Spleen (tissue), 11 donors: ENCODE results near the gene FGF14. TPM values are rescaled to one million over a fixed set of nuclear protein-coding genes. Genes with fewer than 3 reads are reported as not detected.

Source experiments
- DNase-seq: peaks from one replicate; pipeline ENCODE4 v3.0.0-alpha.2; 2020
- H3K27ac ChIP-seq, 8 donors: fragments of 200-600 bp; sonication (generic) in 7 of 8; 1 replicate in 4 of 8; 2 replicates in 4 of 8; pipeline versions ENCODE4 v1.5.0 to v1.8.0; 2016 to 2021; ENCODE audit warnings: inconsistent platforms in 4 of 8, mild to moderate bottlenecking in 4 of 8, moderate library complexity in 1 of 8
- H3K27me3 ChIP-seq, 7 donors: fragments of 200-600 bp; sonication (generic) in 6 of 7; replicated peaks in 1 of 7; 1 replicate in 4 of 7; 2 replicates in 3 of 7; pipeline versions ENCODE4 v1.5.0 to v1.8.0; 2016 to 2021; ENCODE audit warnings: inconsistent platforms in 3 of 7, mild to moderate bottlenecking in 1 of 7
- H3K36me3 ChIP-seq, 6 donors: fragments of 200-600 bp; sonication (generic) in 5 of 6; 1 replicate in 4 of 6; 2 replicates in 2 of 6; pipeline versions ENCODE4 v1.5.0 to v1.8.0; 2016 to 2021; ENCODE audit warnings: inconsistent platforms in 2 of 6
- H3K4me1 ChIP-seq, 6 donors: fragments of 200-600 bp; sonication (generic) in 5 of 6; 1 replicate in 3 of 6; 2 replicates in 3 of 6; pipeline versions ENCODE4 v1.5.0 to v1.8.0; 2016 to 2021; ENCODE audit warnings: inconsistent platforms in 3 of 6
- H3K4me3 ChIP-seq, 8 donors: fragments of 200-600 bp; sonication (generic) in 7 of 8; 1 replicate in 4 of 8; 2 replicates in 4 of 8; pipeline versions ENCODE4 v1.5.0 to v1.8.0; 2016 to 2021; ENCODE audit warnings: inconsistent platforms in 4 of 8, mild to moderate bottlenecking in 4 of 8, moderate library complexity in 2 of 8
- H3K9me3 ChIP-seq, 8 donors: fragments of 200-600 bp; sonication (generic) in 7 of 8; 1 replicate in 4 of 8; 2 replicates in 4 of 8; pipeline versions ENCODE4 v1.5.0 to v1.8.0; 2016 to 2021; ENCODE audit warnings: inconsistent platforms in 4 of 8
- CTCF ChIP-seq, 11 experiments: fragments of 200-600 bp in 7 of 11; fragments of 450-650 bp in 4 of 11; sonication (generic) in 4 of 11; IDR thresholded peaks in 8 of 11; conservative IDR thresholded peaks in 3 of 11; 1 replicate in 7 of 11; 2 replicates in 4 of 11; pipeline versions ENCODE4 v1.4.0 to v1.8.0; 2016 to 2021; ENCODE audit warnings: antibody characterized with exemption in 11 of 11, inconsistent platforms in 4 of 11, mild to moderate bottlenecking in 1 of 11
- POLR2A ChIP-seq, 3 donors: fragments of 450-650 bp; IDR thresholded peaks; one replicate each; pipeline ENCODE4 v1.5.1; 2017; ENCODE audit warnings: antibody characterized with exemption in 3 of 3, mild to moderate bottlenecking in 1 of 3
- POLR2AphosphoS5 ChIP-seq, 3 donors: sonication (generic); formaldehyde crosslinking; IDR thresholded peaks; one replicate each; pipeline ENCODE4 v1.5.1; 2017; ENCODE audit warnings: antibody characterized with exemption in 3 of 3
- WGBS, 5 donors: extraction: QIAGEN DNeasy Blood & Tissue Kit in 3 of 5; methylation state at CpG; one replicate each; pipeline versions ENCODE4 v1.1.5 to v1.1.7; 2013 to 2018; 5-methylcytosine and 5-hydroxymethylcytosine counted together
- intact Hi-C: fragments of 100-400 bp; cut with DNase I; formaldehyde crosslinking; loops from one replicate; pipeline ENCODE4 v1.15.0; 2023; ENCODE audit warnings: low total_unique reads
- polyA plus RNA-seq, 3 donors: library from polyadenylated mRNA; stranded (reverse); fragments of 200-250 nt; gene quantifications; one replicate each; pipeline ENCODE4 v1.2.1, GENCODE V29; 2013
- total RNA-seq, 7 donors: library from RNA; depleted of rRNA in 3 of 7; stranded (reverse); fragments of >200 nt in 3 of 7; fragmentation: NEBNext Ultra II Directional in 4 of 7; extraction: Animal tissue kit (Norgen Biotek cat#: 25700) in 4 of 7; gene quantifications; one replicate each; pipeline versions ENCODE4 v1.1.0 to v1.2.1, GENCODE V29; 2016 to 2021
- donor health status: healthy with polysubstance abuse.
- donor health status: DM: no; HTN: no; CAD: no; lungs with moderate emphysema.
- donor health status: DM: no; HTN: no; CAD: no.
- donor health status: Bipolar disorder and iron deficiency.
- donor health status: healthy.
- donor health status: DM: no; HTN: no; CAD: no.
- donor health status: DM: yes; HTN: yes; CAD: no.

Gene FGF14
- total and polyA plus RNA-seq, 10 donors: 0.03 to 1.1 (median 0.05) TPM; not detected in 3

DNA sequence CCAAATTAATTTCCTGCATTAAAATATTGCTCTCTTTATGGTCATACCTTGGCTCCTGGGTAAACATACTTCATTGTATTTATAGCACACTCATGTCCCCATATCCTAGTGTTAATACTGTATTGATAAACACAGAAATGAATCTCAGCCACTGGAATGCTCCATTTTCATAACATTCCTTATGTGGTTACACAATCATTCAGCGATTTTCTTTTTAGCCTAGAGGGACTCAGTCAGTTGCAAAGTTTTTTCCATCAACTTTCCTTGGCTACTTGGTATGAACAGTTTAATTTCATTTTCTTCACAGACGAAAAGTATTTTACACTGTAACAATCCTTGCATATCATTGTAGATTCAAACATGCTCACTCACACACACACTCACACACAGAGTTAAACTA, 471.5 kb downstream of the FGF14 start:
- H3K4me3 ChIP-seq: no peak overlapping the region
- DNase-seq: no peak
- H3K27me3 ChIP-seq: no peaks in the 10 kb centered on the region
- intact Hi-C loops: no loop called here
- H3K27ac ChIP-seq: no peak overlapping the region
- H3K36me3 ChIP-seq: no peaks in the 10 kb centered on the region
- no peaks in the 10 kb centered on the region for H3K9me3 ChIP-seq
- no peaks in the 10 kb centered on the region for H3K4me1 ChIP-seq
- WGBS, 5 donors: 71 to 86% (median 82%) methylated on average over 2 of the region's 2 CpGs
- TF ChIP-seq POLR2A (IDR thresholded peaks at IDR 0.05): no peak
- TF ChIP-seq CTCF (IDR thresholded peaks at IDR 0.05 in 8 of 11, conservative IDR thresholded peaks at IDR 0.05 in 3 of 11): no peak
- no peak for TF ChIP-seq POLR2AphosphoS5 (IDR thresholded peaks at IDR 0.05)

GRCh38 chr13:101925731-101926130, 476.1 kb downstream of the FGF14 start:
- intact Hi-C loops: no loop called here
- WGBS, 5 donors: 59 to 75% (median 64%) methylated on average over 2 of the region's 2 CpGs
- TF ChIP-seq POLR2A (IDR thresholded peaks at IDR 0.05): no peak
- no peak for TF ChIP-seq POLR2AphosphoS5 (IDR thresholded peaks at IDR 0.05)
- no peak for TF ChIP-seq CTCF (IDR thresholded peaks at IDR 0.05 in 8 of 11, conservative IDR thresholded peaks at IDR 0.05 in 3 of 11)

GRCh38 chr13:101919541-101920181, 482.2 kb downstream of the FGF14 start:
- Histone ChIP-seq H3K9me3 (no peaks in the 10 kb centered on the region), H3K27me3 (peaks cover 0 to 78% (median 47%) of the 10 kb centered on the region in 7 donors), H3K4me3 (no peak overlapping the region), H3K27ac (no peak overlapping the region), H3K36me3 (no peaks in the 10 kb centered on the region), H3K4me1 (peaks cover 0 to 21% (median 8%) of the 10 kb centered on the region in 6 donors)
- intact Hi-C loops: no loop called here
- TF ChIP-seq CTCF (IDR thresholded peaks at IDR 0.05 in 8 of 11, conservative IDR thresholded peaks at IDR 0.05 in 3 of 11) (no peak), POLR2A (IDR thresholded peaks at IDR 0.05) (no peak), POLR2AphosphoS5 (IDR thresholded peaks at IDR 0.05) (no peak)
- no peak for DNase-seq
- 3 to 8% (median 5%) methylated on average over 24 of the region's 24 CpGs for WGBS, 5 donors

More at GRCh38 chr13:101925731-101926130, 476.1 kb downstream of the FGF14 start:
- no peak for DNase-seq
- Histone ChIP-seq H3K27ac (no peak overlapping the region), H3K27me3 (peaks cover 0 to 19% (median 0%) of the 10 kb centered on the region in 7 donors), H3K36me3 (no peaks in the 10 kb centered on the region), H3K4me1 (no peaks in the 10 kb centered on the region), H3K9me3 (no peaks in the 10 kb centered on the region), H3K4me3 (no peak overlapping the region)

- intact Hi-C loops: no loop called here
- H3K27ac ChIP-seq: no peak overlapping the region
- no peak overlapping the region for H3K4me3 ChIP-seq
- no peak for TF ChIP-seq CTCF (IDR thresholded peaks at IDR 0.05 in 8 of 11, conservative IDR thresholded peaks at IDR 0.05 in 3 of 11)
- no peak for TF ChIP-seq POLR2A (IDR thresholded peaks at IDR 0.05)
- TF ChIP-seq POLR2AphosphoS5 (IDR thresholded peaks at IDR 0.05): no peak
- peaks cover 0 to 84% (median 51%) of the 10 kb centered on the region in 7 donors for H3K27me3 ChIP-seq
- H3K36me3 ChIP-seq: no peaks in the 10 kb centered on the region
- 10 to 16% (median 14%) methylated on average over 14 of the region's 14 CpGs for WGBS, 5 donors
- DNase-seq: no peak
- H3K4me1 ChIP-seq: peaks cover 0 to 21% (median 8%) of the 10 kb centered on the region in 6 donors
- H3K9me3 ChIP-seq: no peaks in the 10 kb centered on the region
These were observed 483.8 kb downstream of the FGF14 start for GRCh38 chr13:101917833-101918661.
